ENCODE data around the gene ASB15. TPM values are rescaled to one million over a fixed set of nuclear protein-coding genes. Genes with fewer than 3 reads are reported as not detected.

ASB15 gene
- total RNA-seq, 1 experiment from 2014 or later, result not detected

DNA sequence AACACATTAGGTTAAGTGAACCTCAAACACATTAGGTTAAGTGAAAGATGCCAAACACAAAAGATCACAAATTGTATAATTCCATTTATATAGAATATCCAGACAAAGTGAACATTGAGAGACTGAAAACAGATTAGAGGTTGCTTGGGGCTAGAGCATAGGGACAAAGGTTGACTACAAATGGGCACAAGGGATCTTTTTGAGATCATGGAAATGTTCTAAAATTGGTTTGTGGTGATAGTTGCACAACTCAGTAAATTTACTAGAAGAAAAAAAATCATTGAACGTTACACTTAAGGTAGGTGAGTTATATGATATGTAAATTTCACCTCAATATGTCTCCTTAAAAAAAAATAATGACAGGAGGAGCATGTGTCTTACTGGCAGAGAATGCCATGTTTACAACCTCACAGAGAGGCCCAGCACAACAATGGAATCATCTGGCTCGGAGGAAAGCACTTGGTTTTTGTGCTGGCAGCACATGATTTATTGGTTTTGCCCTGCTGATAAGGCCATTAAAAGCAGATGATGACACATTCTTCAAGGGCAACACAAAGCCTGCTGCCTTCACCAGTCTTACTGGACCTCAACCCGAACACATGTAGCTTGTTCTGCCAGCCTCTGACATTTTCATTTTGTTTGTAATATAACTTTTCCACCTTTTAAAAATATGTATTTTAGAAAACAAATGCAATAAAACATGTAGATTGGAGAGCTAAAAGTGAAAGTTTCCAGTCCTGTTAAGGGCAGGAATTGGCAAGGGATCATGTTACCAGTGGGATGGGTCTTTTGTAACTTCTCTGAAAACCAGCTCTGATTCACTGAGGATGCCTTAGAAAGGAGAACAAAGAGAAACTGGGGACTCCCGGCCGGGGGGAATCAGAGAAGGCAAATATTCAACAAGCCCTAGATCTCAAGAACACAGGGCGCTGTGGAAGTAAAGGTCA, 42.1 kb downstream of the ASB15 start:
- ChIA-PET POLR2A (no interaction called here), CTCF (no interaction called here)
- H3K36me3 ChIP-seq (ENCODE audit: control insufficient read depth, insufficient read depth, low read length), result no peaks in the 10 kb centered on the region
- in situ Hi-C loops (cut with HindIII; ENCODE audit: low pct_unique_long_range_greater_than_20kb, low sequenced_read_pairs) (no loop called here), intact Hi-C loops (cut with micrococcal nuclease; ENCODE audit: unreplicated experiment) (no loop called here)
- H3K9me3 ChIP-seq (ENCODE audit: control insufficient read depth, insufficient read depth, low read depth, low read length), result no peaks in the 10 kb centered on the region
- no peak overlapping the region for H3K4me3 ChIP-seq (ENCODE audit: low read depth in 2 of 2, low read length in 2 of 2)
- no TSS peak for BruUV-seq (replicated peaks)
- TF ChIP-seq SIN3A (IDR thresholded peaks at IDR 0.05; ENCODE audit: borderline replicate concordance, insufficient read depth, low read depth, low read length) (no peak), TCF7L2 (IDR thresholded peaks at IDR 0.05; ENCODE audit: low read depth, low read length) (no peak)
- TF ChIP-seq, protein P1, sequence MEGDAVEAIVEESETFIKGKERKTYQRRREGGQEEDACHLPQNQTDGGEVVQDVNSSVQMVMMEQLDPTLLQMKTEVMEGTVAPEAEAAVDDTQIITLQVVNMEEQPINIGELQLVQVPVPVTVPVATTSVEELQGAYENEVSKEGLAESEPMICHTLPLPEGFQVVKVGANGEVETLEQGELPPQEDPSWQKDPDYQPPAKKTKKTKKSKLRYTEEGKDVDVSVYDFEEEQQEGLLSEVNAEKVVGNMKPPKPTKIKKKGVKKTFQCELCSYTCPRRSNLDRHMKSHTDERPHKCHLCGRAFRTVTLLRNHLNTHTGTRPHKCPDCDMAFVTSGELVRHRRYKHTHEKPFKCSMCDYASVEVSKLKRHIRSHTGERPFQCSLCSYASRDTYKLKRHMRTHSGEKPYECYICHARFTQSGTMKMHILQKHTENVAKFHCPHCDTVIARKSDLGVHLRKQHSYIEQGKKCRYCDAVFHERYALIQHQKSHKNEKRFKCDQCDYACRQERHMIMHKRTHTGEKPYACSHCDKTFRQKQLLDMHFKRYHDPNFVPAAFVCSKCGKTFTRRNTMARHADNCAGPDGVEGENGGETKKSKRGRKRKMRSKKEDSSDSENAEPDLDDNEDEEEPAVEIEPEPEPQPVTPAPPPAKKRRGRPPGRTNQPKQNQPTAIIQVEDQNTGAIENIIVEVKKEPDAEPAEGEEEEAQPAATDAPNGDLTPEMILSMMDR (IDR thresholded peaks at IDR 0.05), result no peak
- ATAC-seq (no peak), DNase-seq (ENCODE audit: low read depth, low spot score) (no peak)
- H3K4me1 ChIP-seq (ENCODE audit: control insufficient read depth, insufficient read depth, low read length), result no peaks in the 10 kb centered on the region
- peaks cover 24% of the 10 kb centered on the region for H3K27me3 ChIP-seq (ENCODE audit: control insufficient read depth, insufficient read depth, low read length)
- no peak overlapping the region for H3K27ac ChIP-seq (ENCODE audit: low read length)

DNA sequence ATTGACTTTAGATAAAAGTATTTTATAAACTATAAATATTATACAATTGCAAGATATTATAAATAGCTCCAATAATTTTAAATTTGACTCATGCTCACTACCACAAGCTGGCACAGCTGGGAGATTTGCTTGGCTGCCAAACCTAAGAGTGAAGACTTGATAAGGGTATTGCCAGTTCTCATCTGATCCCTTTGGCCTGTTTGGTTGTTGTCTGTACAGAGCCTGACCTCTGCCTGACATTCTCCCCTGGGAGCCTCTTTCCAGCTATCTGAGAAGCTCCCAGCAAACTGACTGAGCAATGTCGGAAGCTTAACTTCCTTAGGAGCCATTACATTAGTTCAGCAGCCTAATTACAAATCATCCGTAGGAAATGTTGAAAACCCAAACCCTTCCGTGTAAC, 43.9 kb downstream of the ASB15 start:
- ChIA-PET POLR2A (no interaction called here), CTCF (no interaction called here)
- intact Hi-C loops (cut with micrococcal nuclease; ENCODE audit: unreplicated experiment) (no loop called here), in situ Hi-C loops (cut with HindIII; ENCODE audit: low pct_unique_long_range_greater_than_20kb, low sequenced_read_pairs) (no loop called here)
- H3K4me1 ChIP-seq (ENCODE audit: control insufficient read depth, insufficient read depth, low read length), result no peaks in the 10 kb centered on the region
- H3K27me3 ChIP-seq (ENCODE audit: control insufficient read depth, insufficient read depth, low read length), result peaks cover 22% of the 10 kb centered on the region
- no peak overlapping the region for H3K4me3 ChIP-seq (ENCODE audit: low read depth in 2 of 2, low read length in 2 of 2)
- TF ChIP-seq TCF7L2 (IDR thresholded peaks at IDR 0.05; ENCODE audit: low read depth, low read length), result no peak
- no peak for TF ChIP-seq SIN3A (IDR thresholded peaks at IDR 0.05; ENCODE audit: borderline replicate concordance, insufficient read depth, low read depth, low read length)
- TF ChIP-seq, protein P1 (IDR thresholded peaks at IDR 0.05), result no peak
- no peak for TF ChIP-seq POLR2AphosphoS5 (IDR thresholded peaks at IDR 0.05; ENCODE audit: low read depth, low read length)
- TF ChIP-seq, protein P2, sequence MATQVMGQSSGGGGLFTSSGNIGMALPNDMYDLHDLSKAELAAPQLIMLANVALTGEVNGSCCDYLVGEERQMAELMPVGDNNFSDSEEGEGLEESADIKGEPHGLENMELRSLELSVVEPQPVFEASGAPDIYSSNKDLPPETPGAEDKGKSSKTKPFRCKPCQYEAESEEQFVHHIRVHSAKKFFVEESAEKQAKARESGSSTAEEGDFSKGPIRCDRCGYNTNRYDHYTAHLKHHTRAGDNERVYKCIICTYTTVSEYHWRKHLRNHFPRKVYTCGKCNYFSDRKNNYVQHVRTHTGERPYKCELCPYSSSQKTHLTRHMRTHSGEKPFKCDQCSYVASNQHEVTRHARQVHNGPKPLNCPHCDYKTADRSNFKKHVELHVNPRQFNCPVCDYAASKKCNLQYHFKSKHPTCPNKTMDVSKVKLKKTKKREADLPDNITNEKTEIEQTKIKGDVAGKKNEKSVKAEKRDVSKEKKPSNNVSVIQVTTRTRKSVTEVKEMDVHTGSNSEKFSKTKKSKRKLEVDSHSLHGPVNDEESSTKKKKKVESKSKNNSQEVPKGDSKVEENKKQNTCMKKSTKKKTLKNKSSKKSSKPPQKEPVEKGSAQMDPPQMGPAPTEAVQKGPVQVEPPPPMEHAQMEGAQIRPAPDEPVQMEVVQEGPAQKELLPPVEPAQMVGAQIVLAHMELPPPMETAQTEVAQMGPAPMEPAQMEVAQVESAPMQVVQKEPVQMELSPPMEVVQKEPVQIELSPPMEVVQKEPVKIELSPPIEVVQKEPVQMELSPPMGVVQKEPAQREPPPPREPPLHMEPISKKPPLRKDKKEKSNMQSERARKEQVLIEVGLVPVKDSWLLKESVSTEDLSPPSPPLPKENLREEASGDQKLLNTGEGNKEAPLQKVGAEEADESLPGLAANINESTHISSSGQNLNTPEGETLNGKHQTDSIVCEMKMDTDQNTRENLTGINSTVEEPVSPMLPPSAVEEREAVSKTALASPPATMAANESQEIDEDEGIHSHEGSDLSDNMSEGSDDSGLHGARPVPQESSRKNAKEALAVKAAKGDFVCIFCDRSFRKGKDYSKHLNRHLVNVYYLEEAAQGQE (IDR thresholded peaks at IDR 0.05; ENCODE audit: insufficient read depth in 1 of 2, low read depth in 2 of 2, low read length in 1 of 2), result no peak
- H3K27ac ChIP-seq (ENCODE audit: low read length), result no peak overlapping the region
- no peak for ATAC-seq
- no peaks in the 10 kb centered on the region for H3K9me3 ChIP-seq (ENCODE audit: control insufficient read depth, insufficient read depth, low read depth, low read length)
- no peaks in the 10 kb centered on the region for H3K36me3 ChIP-seq (ENCODE audit: control insufficient read depth, insufficient read depth, low read length)
- BruUV-seq (replicated peaks), result no TSS peak
- DNase-seq (ENCODE audit: low read depth, low spot score), result no peak

Measured in Panc1 (cell line).